Measurements from ENCODE around the gene WDR37.

DNA sequence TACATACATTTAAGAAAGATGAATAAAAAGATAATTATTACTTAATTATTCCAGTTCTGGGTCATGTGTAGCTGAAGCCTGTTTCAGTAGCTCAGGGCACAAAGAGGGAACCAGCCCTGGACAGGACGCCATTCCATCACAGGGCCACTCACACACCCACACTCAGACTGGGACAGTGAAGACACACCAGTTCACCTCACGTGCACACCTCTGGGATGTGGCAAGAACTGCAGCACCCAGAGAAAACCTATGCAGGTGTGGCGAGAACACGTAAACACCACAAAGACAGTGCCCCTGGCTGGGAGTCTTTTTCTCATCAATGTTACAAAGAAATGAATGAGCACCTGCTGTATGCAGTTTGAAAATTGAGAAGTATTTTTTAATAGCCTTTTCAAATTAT, 5.6 kb upstream of the WDR37 start:
- TF ChIP-seq, protein P1, sequence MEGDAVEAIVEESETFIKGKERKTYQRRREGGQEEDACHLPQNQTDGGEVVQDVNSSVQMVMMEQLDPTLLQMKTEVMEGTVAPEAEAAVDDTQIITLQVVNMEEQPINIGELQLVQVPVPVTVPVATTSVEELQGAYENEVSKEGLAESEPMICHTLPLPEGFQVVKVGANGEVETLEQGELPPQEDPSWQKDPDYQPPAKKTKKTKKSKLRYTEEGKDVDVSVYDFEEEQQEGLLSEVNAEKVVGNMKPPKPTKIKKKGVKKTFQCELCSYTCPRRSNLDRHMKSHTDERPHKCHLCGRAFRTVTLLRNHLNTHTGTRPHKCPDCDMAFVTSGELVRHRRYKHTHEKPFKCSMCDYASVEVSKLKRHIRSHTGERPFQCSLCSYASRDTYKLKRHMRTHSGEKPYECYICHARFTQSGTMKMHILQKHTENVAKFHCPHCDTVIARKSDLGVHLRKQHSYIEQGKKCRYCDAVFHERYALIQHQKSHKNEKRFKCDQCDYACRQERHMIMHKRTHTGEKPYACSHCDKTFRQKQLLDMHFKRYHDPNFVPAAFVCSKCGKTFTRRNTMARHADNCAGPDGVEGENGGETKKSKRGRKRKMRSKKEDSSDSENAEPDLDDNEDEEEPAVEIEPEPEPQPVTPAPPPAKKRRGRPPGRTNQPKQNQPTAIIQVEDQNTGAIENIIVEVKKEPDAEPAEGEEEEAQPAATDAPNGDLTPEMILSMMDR (IDR thresholded peaks at IDR 0.05 in 2 of 3, conservative IDR thresholded peaks at IDR 0.05 in 1 of 3; ENCODE audit: control insufficient read depth in 2 of 3, extremely low read depth in 1 of 3, insufficient read depth in 1 of 3, low read depth in 3 of 3, low read length in 3 of 3), result peak in 2 of 3 experiments; percentile 24; a peak in 1 of 6 replicates
- TF ChIP-seq FOS (IDR thresholded peaks at IDR 0.05; ENCODE audit: borderline replicate concordance, extremely low read depth, insufficient read length), result no peak
- TF ChIP-seq, protein P2, sequence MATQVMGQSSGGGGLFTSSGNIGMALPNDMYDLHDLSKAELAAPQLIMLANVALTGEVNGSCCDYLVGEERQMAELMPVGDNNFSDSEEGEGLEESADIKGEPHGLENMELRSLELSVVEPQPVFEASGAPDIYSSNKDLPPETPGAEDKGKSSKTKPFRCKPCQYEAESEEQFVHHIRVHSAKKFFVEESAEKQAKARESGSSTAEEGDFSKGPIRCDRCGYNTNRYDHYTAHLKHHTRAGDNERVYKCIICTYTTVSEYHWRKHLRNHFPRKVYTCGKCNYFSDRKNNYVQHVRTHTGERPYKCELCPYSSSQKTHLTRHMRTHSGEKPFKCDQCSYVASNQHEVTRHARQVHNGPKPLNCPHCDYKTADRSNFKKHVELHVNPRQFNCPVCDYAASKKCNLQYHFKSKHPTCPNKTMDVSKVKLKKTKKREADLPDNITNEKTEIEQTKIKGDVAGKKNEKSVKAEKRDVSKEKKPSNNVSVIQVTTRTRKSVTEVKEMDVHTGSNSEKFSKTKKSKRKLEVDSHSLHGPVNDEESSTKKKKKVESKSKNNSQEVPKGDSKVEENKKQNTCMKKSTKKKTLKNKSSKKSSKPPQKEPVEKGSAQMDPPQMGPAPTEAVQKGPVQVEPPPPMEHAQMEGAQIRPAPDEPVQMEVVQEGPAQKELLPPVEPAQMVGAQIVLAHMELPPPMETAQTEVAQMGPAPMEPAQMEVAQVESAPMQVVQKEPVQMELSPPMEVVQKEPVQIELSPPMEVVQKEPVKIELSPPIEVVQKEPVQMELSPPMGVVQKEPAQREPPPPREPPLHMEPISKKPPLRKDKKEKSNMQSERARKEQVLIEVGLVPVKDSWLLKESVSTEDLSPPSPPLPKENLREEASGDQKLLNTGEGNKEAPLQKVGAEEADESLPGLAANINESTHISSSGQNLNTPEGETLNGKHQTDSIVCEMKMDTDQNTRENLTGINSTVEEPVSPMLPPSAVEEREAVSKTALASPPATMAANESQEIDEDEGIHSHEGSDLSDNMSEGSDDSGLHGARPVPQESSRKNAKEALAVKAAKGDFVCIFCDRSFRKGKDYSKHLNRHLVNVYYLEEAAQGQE (IDR thresholded peaks at IDR 0.05; ENCODE audit: low read depth, low read length), result no peak
- TF ChIP-seq, protein P3, sequence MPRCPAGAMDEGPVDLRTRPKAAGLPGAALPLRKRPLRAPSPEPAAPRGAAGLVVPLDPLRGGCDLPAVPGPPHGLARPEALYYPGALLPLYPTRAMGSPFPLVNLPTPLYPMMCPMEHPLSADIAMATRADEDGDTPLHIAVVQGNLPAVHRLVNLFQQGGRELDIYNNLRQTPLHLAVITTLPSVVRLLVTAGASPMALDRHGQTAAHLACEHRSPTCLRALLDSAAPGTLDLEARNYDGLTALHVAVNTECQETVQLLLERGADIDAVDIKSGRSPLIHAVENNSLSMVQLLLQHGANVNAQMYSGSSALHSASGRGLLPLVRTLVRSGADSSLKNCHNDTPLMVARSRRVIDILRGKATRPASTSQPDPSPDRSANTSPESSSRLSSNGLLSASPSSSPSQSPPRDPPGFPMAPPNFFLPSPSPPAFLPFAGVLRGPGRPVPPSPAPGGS (IDR thresholded peaks at IDR 0.05; ENCODE audit: borderline replicate concordance, insufficient read depth, low read depth, low read length, poor library complexity, severe bottlenecking), result no peak
- TF ChIP-seq, protein P4, sequence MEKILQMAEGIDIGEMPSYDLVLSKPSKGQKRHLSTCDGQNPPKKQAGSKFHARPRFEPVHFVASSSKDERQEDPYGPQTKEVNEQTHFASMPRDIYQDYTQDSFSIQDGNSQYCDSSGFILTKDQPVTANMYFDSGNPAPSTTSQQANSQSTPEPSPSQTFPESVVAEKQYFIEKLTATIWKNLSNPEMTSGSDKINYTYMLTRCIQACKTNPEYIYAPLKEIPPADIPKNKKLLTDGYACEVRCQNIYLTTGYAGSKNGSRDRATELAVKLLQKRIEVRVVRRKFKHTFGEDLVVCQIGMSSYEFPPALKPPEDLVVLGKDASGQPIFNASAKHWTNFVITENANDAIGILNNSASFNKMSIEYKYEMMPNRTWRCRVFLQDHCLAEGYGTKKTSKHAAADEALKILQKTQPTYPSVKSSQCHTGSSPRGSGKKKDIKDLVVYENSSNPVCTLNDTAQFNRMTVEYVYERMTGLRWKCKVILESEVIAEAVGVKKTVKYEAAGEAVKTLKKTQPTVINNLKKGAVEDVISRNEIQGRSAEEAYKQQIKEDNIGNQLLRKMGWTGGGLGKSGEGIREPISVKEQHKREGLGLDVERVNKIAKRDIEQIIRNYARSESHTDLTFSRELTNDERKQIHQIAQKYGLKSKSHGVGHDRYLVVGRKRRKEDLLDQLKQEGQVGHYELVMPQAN (conservative IDR thresholded peaks at IDR 0.05), result no peak
- no peak for TF ChIP-seq JUNB (IDR thresholded peaks at IDR 0.05)
- peak; percentile 91 to 95 for TF ChIP-seq BHLHE40 (IDR thresholded peaks at IDR 0.05; ENCODE audit: borderline replicate concordance in 1 of 2, low read depth in 2 of 2, low read length in 1 of 2)
- TF ChIP-seq BCL11A (IDR thresholded peaks at IDR 0.05; ENCODE audit: low read depth, low read length), result no peak
- TF ChIP-seq CEBPB (IDR thresholded peaks at IDR 0.05; ENCODE audit: borderline replicate concordance in 1 of 2, low read depth in 2 of 2, low read length in 2 of 2), result no peak
- TF ChIP-seq ZNF274 (IDR thresholded peaks at IDR 0.05; ENCODE audit: insufficient read depth, insufficient read length), result no peak
- TF ChIP-seq KLF5 (IDR thresholded peaks at IDR 0.05; ENCODE audit: partially characterized antibody), result no peak
- no peak for TF ChIP-seq TCF7 (IDR thresholded peaks at IDR 0.05; ENCODE audit: borderline replicate concordance)
- TF ChIP-seq, protein P5, sequence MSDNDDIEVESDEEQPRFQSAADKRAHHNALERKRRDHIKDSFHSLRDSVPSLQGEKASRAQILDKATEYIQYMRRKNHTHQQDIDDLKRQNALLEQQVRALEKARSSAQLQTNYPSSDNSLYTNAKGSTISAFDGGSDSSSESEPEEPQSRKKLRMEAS (IDR thresholded peaks at IDR 0.05; ENCODE audit: low read depth, low read length), result no peak
- no peak for TF ChIP-seq JUND (IDR thresholded peaks at IDR 0.05; ENCODE audit: low read depth, low read length)

Measured in GM12878 (cell line).